CD4-positive, alpha-beta T cell (primary cell): ENCODE results near the gene ZNF281. TPM values are rescaled to one million over a fixed set of nuclear protein-coding genes. Genes with fewer than 3 reads are reported as not detected.

Experiments
- total RNA-seq, 174 experiments: library from RNA in 2 of 174; stranded (reverse) in 2 of 174; gene quantifications; one replicate each; pipeline ENCODE4 v1.2.3 and lab custom pipeline; 2021 to 2026

ZNF281 gene
- total RNA-seq, 2 experiments from 2014 or later = 27.6 to 29.3 TPM

Other genes with a start within 250 kb of the ZNF281 start
- gene KIF14, start 210.7 kb upstream of the ZNF281 start, total RNA-seq = under 1 TPM; 0.11 TPM